NT2/D1 (cell line): ENCODE data around the gene PRRT1.

Experiments
- YY1 ChIP-seq: IDR thresholded peaks from 2 replicates; pipeline ENCODE4 v1.6.1; 2011; ENCODE audit not compliant: insufficient read length, insufficient read depth
- ZNF274 ChIP-seq: IDR thresholded peaks from 2 replicates; pipeline ENCODE4 v1.6.1; 2011; ENCODE audit warnings: mild to moderate bottlenecking, low read depth, low read length

GRCh38 chr6:32183483-32184083 is 31.8 kb upstream of the PRRT1 start:
- TF ChIP-seq YY1 (no peak), ZNF274 (no peak)
